OCI-LY1 (cell line): ENCODE data around the gene KHDRBS1.

Experiments
- H2AFZ ChIP-seq: fragments of 200-600 bp; sonication (generic), shearing (Covaris generic); 2 replicates; pipeline ENCODE4 v1.6.0; 2014; ENCODE audit warnings: antibody characterized with exemption, mild to moderate bottlenecking, low read length
- H3F3A ChIP-seq: fragments of 200-600 bp; sonication (generic), shearing (Covaris generic); 2 replicates; pipeline ENCODE4 v1.6.0; 2014; ENCODE audit warnings: mild to moderate bottlenecking, antibody characterized with exemption, low read length, moderate library complexity; ENCODE audit not compliant: insufficient read depth
- H3K27ac ChIP-seq: fragments of 200-600 bp; sonication (generic); 2 replicates; pipeline ENCODE4 v1.5.1; 2014; ENCODE audit warnings: low read length, mixed run types, mild to moderate bottlenecking, low read depth; ENCODE audit not compliant: poor library complexity, severe bottlenecking
- H3K27me3 ChIP-seq: fragments of 200-600 bp; sonication (generic); 2 replicates; pipeline ENCODE4 v1.6.0; 2014; ENCODE audit warnings: antibody characterized with exemption, mild to moderate bottlenecking, low read length, moderate library complexity; ENCODE audit not compliant: insufficient read depth
- H3K36me3 ChIP-seq: fragments of 200-600 bp; sonication (generic); 2 replicates; pipeline ENCODE4 v1.6.1; 2014; ENCODE audit warnings: mild to moderate bottlenecking, antibody characterized with exemption, low read length, moderate library complexity, mixed read lengths; ENCODE audit not compliant: insufficient read depth
- H3K4me1 ChIP-seq: fragments of 200-600 bp; sonication (generic); 2 replicates; pipeline ENCODE4 v1.5.1; 2014; ENCODE audit warnings: mild to moderate bottlenecking, low read length, moderate library complexity; ENCODE audit not compliant: insufficient read depth, severe bottlenecking
- H3K4me2 ChIP-seq: fragments of 200-600 bp; sonication (generic), shearing (Covaris generic); 2 replicates; pipeline ENCODE4 v1.6.1; 2014; ENCODE audit warnings: low read length
- H3K4me3 ChIP-seq: fragments of 200-600 bp; sonication (generic); 2 replicates; pipeline ENCODE4 v1.5.1; 2014; ENCODE audit warnings: low read length, low read depth, mild to moderate bottlenecking, mixed read lengths; ENCODE audit not compliant: poor library complexity, severe bottlenecking
- H3K79me2 ChIP-seq: fragments of 200-600 bp; shearing (Covaris generic); 2 replicates; pipeline ENCODE4 v1.6.1; 2016; ENCODE audit warnings: mixed run types, low read length, mixed read lengths; ENCODE audit not compliant: insufficient read depth
- H3K9ac ChIP-seq: fragments of 200-600 bp; sonication (generic), shearing (Covaris generic); 2 replicates; pipeline ENCODE4 v1.6.1; 2014; ENCODE audit warnings: mild to moderate bottlenecking, low read length, mixed read lengths
- H3K9me2 ChIP-seq: fragments of 200-600 bp; sonication (generic), shearing (Covaris generic); 2 replicates; pipeline ENCODE4 v1.6.1; 2014; ENCODE audit warnings: low read depth, mild to moderate bottlenecking, low read length, mixed read lengths
- H3K9me3 ChIP-seq: fragments of 200-600 bp; shearing (Covaris generic); 2 replicates; pipeline ENCODE4 v1.6.1; 2014; ENCODE audit warnings: low read length, mixed read lengths
- H4K20me1 ChIP-seq: fragments of 200-600 bp; sonication (generic), shearing (Covaris generic); 2 replicates; pipeline ENCODE4 v1.6.0; 2016; ENCODE audit warnings: mild to moderate bottlenecking, low read length; ENCODE audit not compliant: insufficient read depth
- CTCF ChIP-seq: fragments of 200-600 bp; sonication (generic), shearing (Covaris generic); IDR thresholded peaks from 2 replicates; pipeline ENCODE4 v1.5.1; 2017; ENCODE audit warnings: mild to moderate bottlenecking, antibody characterized with exemption, low read length, moderate library complexity, mixed read lengths
- EZH2 ChIP-seq: fragments of 200-600 bp; sonication (generic), shearing (Covaris generic); IDR thresholded peaks from 2 replicates; pipeline ENCODE4 v1.8.0; 2017; ENCODE audit warnings: borderline replicate concordance, mixed run types, mild to moderate bottlenecking, antibody characterized with exemption, low read length, moderate library complexity, mixed read lengths

Gene KHDRBS1

GRCh38 chr1:32073299-32074229, 59.9 kb downstream of the KHDRBS1 start:
- Histone ChIP-seq H3K4me2 (peak overlapping the region; percentile 80), H2AFZ (no peak overlapping the region), H3K27ac (peak overlapping the region; percentile 80), H3K27me3 (no peaks in the 10 kb centered on the region), H3K79me2 (peaks cover 7% of the 10 kb centered on the region; the same call in 1 of the 2 replicates), H3K36me3 (peaks cover 32% of the 10 kb centered on the region), H3K9me2 (no peaks in the 10 kb centered on the region), H3K4me3 (peak overlapping the region; percentile 73), H4K20me1 (no peaks in the 10 kb centered on the region), H3F3A (no peaks in the 10 kb centered on the region), H3K4me1 (peaks cover 17% of the 10 kb centered on the region), H3K9ac (peak overlapping the region; percentile 80), H3K9me3 (no peaks in the 10 kb centered on the region)
- TF ChIP-seq EZH2, result no peak
- peak; percentile 34; the same call in 1 of the 2 replicates for TF ChIP-seq CTCF

GRCh38 chr1:32074841-32075240, 61.2 kb downstream of the KHDRBS1 start:
- TF ChIP-seq EZH2, result no peak
- TF ChIP-seq CTCF, result no peak
- H2AFZ ChIP-seq, result no peak overlapping the region
- no peaks in the 10 kb centered on the region for H3K9me3 ChIP-seq
- no peak overlapping the region for H3K9ac ChIP-seq
- H3F3A ChIP-seq, result no peaks in the 10 kb centered on the region
- H3K36me3 ChIP-seq, result peaks cover 41% of the 10 kb centered on the region
- no peak overlapping the region for H3K4me2 ChIP-seq
- no peak overlapping the region for H3K27ac ChIP-seq
- peaks cover 17% of the 10 kb centered on the region for H3K4me1 ChIP-seq
- no peaks in the 10 kb centered on the region for H3K27me3 ChIP-seq
- H3K79me2 ChIP-seq, result peaks cover 7% of the 10 kb centered on the region; the same call in 1 of the 2 replicates
- H3K4me3 ChIP-seq, result no peak overlapping the region
- H3K9me2 ChIP-seq, result no peaks in the 10 kb centered on the region
- H4K20me1 ChIP-seq, result no peaks in the 10 kb centered on the region

GRCh38 chr1:32077451-32077850, 63.8 kb downstream of the KHDRBS1 start:
- peaks cover 9% of the 10 kb centered on the region; the same call in 1 of the 2 replicates for H3K79me2 ChIP-seq
- no peak overlapping the region for H3K4me2 ChIP-seq
- TF ChIP-seq EZH2 (no peak), CTCF (no peak)
- no peaks in the 10 kb centered on the region for H3F3A ChIP-seq
- no peak overlapping the region for H3K4me3 ChIP-seq
- H3K9ac ChIP-seq, result no peak overlapping the region
- H2AFZ ChIP-seq, result no peak overlapping the region
- H4K20me1 ChIP-seq, result no peaks in the 10 kb centered on the region
- H3K36me3 ChIP-seq, result peaks cover 57% of the 10 kb centered on the region
- no peaks in the 10 kb centered on the region for H3K9me2 ChIP-seq
- no peaks in the 10 kb centered on the region for H3K9me3 ChIP-seq
- H3K27me3 ChIP-seq, result no peaks in the 10 kb centered on the region
- H3K27ac ChIP-seq, result no peak overlapping the region
- peaks cover 14% of the 10 kb centered on the region for H3K4me1 ChIP-seq
